Measurements from ENCODE around the gene OTUB2.
A peak's percentile ranks its signal among the peaks of the same experiment; 100 is the strongest.

OTUB2 gene

GRCh38 chr14:93984070-93984469 is 42.1 kb upstream of the OTUB2 start:
- no peak for DNase-seq (ENCODE audit: insufficient read length, low spot score)
- no peak for TF ChIP-seq SPI1 (IDR thresholded peaks at IDR 0.05; ENCODE audit: low read depth, low read length)
- TF ChIP-seq POU2F2 (IDR thresholded peaks at IDR 0.05; ENCODE audit: low read depth, low read length), result no peak
- no peak for TF ChIP-seq POLR2A (IDR thresholded peaks at IDR 0.05; ENCODE audit: low read depth, low read length)
- TF ChIP-seq POLR2AphosphoS5 (IDR thresholded peaks at IDR 0.05; ENCODE audit: low read depth, low read length), result no peak
- TF ChIP-seq TAF1 (IDR thresholded peaks at IDR 0.05; ENCODE audit: low read depth, low read length), result no peak
- no peak for TF ChIP-seq PAX5 (IDR thresholded peaks at IDR 0.05; ENCODE audit: insufficient read depth, low read length, severe bottlenecking)
- no peak for FAIRE-seq

GRCh38 chr14:93984987-93985410 is 41.1 kb upstream of the OTUB2 start:
- TF ChIP-seq POU2F2 (IDR thresholded peaks at IDR 0.05; ENCODE audit: low read depth, low read length) (no peak), TAF1 (IDR thresholded peaks at IDR 0.05; ENCODE audit: low read depth, low read length) (no peak), PAX5 (IDR thresholded peaks at IDR 0.05; ENCODE audit: insufficient read depth, low read length, severe bottlenecking) (no peak), SPI1 (IDR thresholded peaks at IDR 0.05; ENCODE audit: low read depth, low read length) (no peak), POLR2A (IDR thresholded peaks at IDR 0.05; ENCODE audit: low read depth, low read length) (no peak)
- no peak for FAIRE-seq
- DNase-seq (ENCODE audit: insufficient read length, low spot score), result no peak

- no peak for FAIRE-seq
- no peak for TF ChIP-seq POLR2A (IDR thresholded peaks at IDR 0.05; ENCODE audit: low read depth, low read length)
- no peak for TF ChIP-seq TAF1 (IDR thresholded peaks at IDR 0.05; ENCODE audit: low read depth, low read length)
- no peak for TF ChIP-seq POU2F2 (IDR thresholded peaks at IDR 0.05; ENCODE audit: low read depth, low read length)
- no peak for TF ChIP-seq SPI1 (IDR thresholded peaks at IDR 0.05; ENCODE audit: low read depth, low read length)
- TF ChIP-seq POLR2AphosphoS5 (IDR thresholded peaks at IDR 0.05; ENCODE audit: low read depth, low read length), result no peak
- TF ChIP-seq PAX5 (IDR thresholded peaks at IDR 0.05; ENCODE audit: insufficient read depth, low read length, severe bottlenecking), result no peak
- no peak for DNase-seq (ENCODE audit: insufficient read length, low spot score)
These were observed 39.2 kb upstream of the OTUB2 start for GRCh38 chr14:93986955-93987354.

GRCh38 chr14:93987376-93987775 is 38.8 kb upstream of the OTUB2 start:
- FAIRE-seq, result no peak

GRCh38 chr14:93987815-93988476 is 38.2 kb upstream of the OTUB2 start:
- no peak for DNase-seq (ENCODE audit: insufficient read length, low spot score)
- TF ChIP-seq PAX5 (IDR thresholded peaks at IDR 0.05; ENCODE audit: insufficient read depth, low read length, severe bottlenecking) (no peak), SPI1 (IDR thresholded peaks at IDR 0.05; ENCODE audit: low read depth, low read length) (no peak), POLR2AphosphoS5 (IDR thresholded peaks at IDR 0.05; ENCODE audit: low read depth, low read length) (no peak), POU2F2 (IDR thresholded peaks at IDR 0.05; ENCODE audit: low read depth, low read length) (no peak), POLR2A (IDR thresholded peaks at IDR 0.05; ENCODE audit: low read depth, low read length) (no peak), TAF1 (IDR thresholded peaks at IDR 0.05; ENCODE audit: low read depth, low read length) (no peak)
- no peak for FAIRE-seq

More at GRCh38 chr14:93987376-93987775, 38.8 kb upstream of the OTUB2 start:
- no peak for TF ChIP-seq SPI1 (IDR thresholded peaks at IDR 0.05; ENCODE audit: low read depth, low read length)
- TF ChIP-seq POLR2A (IDR thresholded peaks at IDR 0.05; ENCODE audit: low read depth, low read length), result no peak
- TF ChIP-seq TAF1 (IDR thresholded peaks at IDR 0.05; ENCODE audit: low read depth, low read length), result no peak
- TF ChIP-seq POU2F2 (IDR thresholded peaks at IDR 0.05; ENCODE audit: low read depth, low read length), result no peak
- no peak for DNase-seq (ENCODE audit: insufficient read length, low spot score)

- peak; percentile 71 for FAIRE-seq
- TF ChIP-seq PAX5 (IDR thresholded peaks at IDR 0.05; ENCODE audit: insufficient read depth, low read length, severe bottlenecking), result no peak
- TF ChIP-seq POU2F2 (IDR thresholded peaks at IDR 0.05; ENCODE audit: low read depth, low read length), result 0 out of 2 replicates have a peak, but pooled peaks have one; percentile 36
- TF ChIP-seq SPI1 (IDR thresholded peaks at IDR 0.05; ENCODE audit: low read depth, low read length), result peak; percentile 16; the same call in 1 of the 2 replicates
- DNase-seq (ENCODE audit: insufficient read length, low spot score), result no peak
These were observed 36.2 kb upstream of the OTUB2 start for GRCh38 chr14:93989939-93990338.

GRCh38 chr14:93991212-93991611 is 34.9 kb upstream of the OTUB2 start:
- no peak for FAIRE-seq
- no peak for DNase-seq (ENCODE audit: insufficient read length, low spot score)
- TF ChIP-seq TAF1 (IDR thresholded peaks at IDR 0.05; ENCODE audit: low read depth, low read length) (no peak), PAX5 (IDR thresholded peaks at IDR 0.05; ENCODE audit: insufficient read depth, low read length, severe bottlenecking) (no peak), POU2F2 (IDR thresholded peaks at IDR 0.05; ENCODE audit: low read depth, low read length) (no peak), SPI1 (IDR thresholded peaks at IDR 0.05; ENCODE audit: low read depth, low read length) (no peak), POLR2A (IDR thresholded peaks at IDR 0.05; ENCODE audit: low read depth, low read length) (no peak), POLR2AphosphoS5 (IDR thresholded peaks at IDR 0.05; ENCODE audit: low read depth, low read length) (no peak)

GRCh38 chr14:93991649-93992048 is 34.5 kb upstream of the OTUB2 start:
- DNase-seq (ENCODE audit: insufficient read length, low spot score) (no peak), FAIRE-seq (no peak)
- TF ChIP-seq POLR2A (IDR thresholded peaks at IDR 0.05; ENCODE audit: low read depth, low read length), result no peak
- TF ChIP-seq PAX5 (IDR thresholded peaks at IDR 0.05; ENCODE audit: insufficient read depth, low read length, severe bottlenecking), result no peak
- TF ChIP-seq POLR2AphosphoS5 (IDR thresholded peaks at IDR 0.05; ENCODE audit: low read depth, low read length), result no peak

- TF ChIP-seq PAX5 (IDR thresholded peaks at IDR 0.05; ENCODE audit: insufficient read depth, low read length, severe bottlenecking) (no peak), POLR2A (IDR thresholded peaks at IDR 0.05; ENCODE audit: low read depth, low read length) (no peak), SPI1 (IDR thresholded peaks at IDR 0.05; ENCODE audit: low read depth, low read length) (no peak), TAF1 (IDR thresholded peaks at IDR 0.05; ENCODE audit: low read depth, low read length) (no peak), POU2F2 (IDR thresholded peaks at IDR 0.05; ENCODE audit: low read depth, low read length) (no peak), POLR2AphosphoS5 (IDR thresholded peaks at IDR 0.05; ENCODE audit: low read depth, low read length) (no peak)
- no peak for FAIRE-seq
These were observed 32.8 kb upstream of the OTUB2 start for GRCh38 chr14:93993382-93993781.

More at GRCh38 chr14:93993382-93993781, 32.8 kb upstream of the OTUB2 start:
- no peak for DNase-seq (ENCODE audit: insufficient read length, low spot score)
